HFFc6 (cell line): ENCODE data around the gene HSFX4. TPM values are rescaled to one million over a fixed set of nuclear protein-coding genes. Genes with fewer than 3 reads are reported as not detected.
"Not testable (repeated sequence)": the region's sequence is repeated elsewhere in the genome, so short reads cannot be mapped to it uniquely, and the experiment has no call there.

ENCODE experiments used
- DNase-seq: peaks from one replicate; pipeline ENCODE4 v3.0.0-alpha.2; 2018
- H3K27ac Mint-ChIP-seq: 2 replicates; pipeline ENCODE4 v1.8.0; 2020; ENCODE audit warnings: mild to moderate bottlenecking, mixed read lengths
- H3K27me3 Mint-ChIP-seq: 2 replicates; pipeline ENCODE4 v1.8.0; 2021; ENCODE audit warnings: mild to moderate bottlenecking, moderate library complexity, mixed read lengths; ENCODE audit not compliant: insufficient read depth
- H3K36me3 Mint-ChIP-seq: 2 replicates; pipeline ENCODE4 v1.8.0; 2021; ENCODE audit warnings: low read depth, mixed read lengths
- H3K4me1 Mint-ChIP-seq: 2 replicates; pipeline ENCODE4 v1.8.0; 2020; ENCODE audit warnings: low read depth, mixed read lengths
- H3K4me3 Mint-ChIP-seq: 2 replicates; pipeline ENCODE4 v1.8.0; 2020; ENCODE audit warnings: mild to moderate bottlenecking, moderate library complexity, mixed read lengths
- H3K9me3 Mint-ChIP-seq: 2 replicates; pipeline ENCODE4 v1.8.0; 2020; ENCODE audit warnings: mild to moderate bottlenecking, mixed read lengths
- CTCF ChIP-seq: fragments of 200-600 bp; sonication (generic); IDR thresholded peaks from 2 replicates; pipeline ENCODE4 v1.5.0; 2021; ENCODE audit warnings: antibody characterized with exemption, mild to moderate bottlenecking
- total RNA-seq, 6 experiments: library from RNA; stranded (reverse); fragmentation: NEBNext Ultra II Directional; extraction: Animal tissue kit (Norgen Biotek cat#: 25700); gene quantifications; 2 replicates in 1 of 6; 3 replicates in 5 of 6; pipeline ENCODE4 v1.2.3, GENCODE V29; 2021

The HSFX4 gene
- total RNA-seq, 6 experiments from 2014 or later = not detected

GRCh38 chrX:149939655-149939904 lies 10.2 kb downstream of the HSFX4 start:
- Mint-ChIP-seq H3K4me3 (peak overlapping the region; percentile 91), H3K27me3 (no peaks in the 10 kb centered on the region), H3K27ac (peak overlapping the region; percentile 98), H3K9me3 (no peaks in the 10 kb centered on the region), H3K36me3 (no peaks in the 10 kb centered on the region), H3K4me1 (no peaks in the 10 kb centered on the region)
- no peak for TF ChIP-seq CTCF
- DNase-seq = no peak

- no peak for TF ChIP-seq CTCF
- peak; percentile 96 for DNase-seq
Observed at GRCh38 chrX:149939905-149940673, 10.7 kb downstream of the HSFX4 start.

GRCh38 chrX:149940674-149941024 lies 11.3 kb downstream of the HSFX4 start:
- peak; percentile 68 for TF ChIP-seq CTCF
- H3K4me3 Mint-ChIP-seq = peak overlapping the region; percentile 91
- not testable (repeated sequence) for H3K4me1 Mint-ChIP-seq, DNase-seq, H3K27me3 Mint-ChIP-seq, H3K36me3 Mint-ChIP-seq, H3K9me3 Mint-ChIP-seq
- peak overlapping the region; percentile 43 for H3K27ac Mint-ChIP-seq

More at GRCh38 chrX:149939905-149940673, 10.7 kb downstream of the HSFX4 start:
- H3K4me1 Mint-ChIP-seq = no peaks in the 10 kb centered on the region
- no peaks in the 10 kb centered on the region for H3K27me3 Mint-ChIP-seq
- no peaks in the 10 kb centered on the region for H3K9me3 Mint-ChIP-seq
- peak overlapping the region; percentile 98 for H3K27ac Mint-ChIP-seq
- H3K4me3 Mint-ChIP-seq = peak overlapping the region; percentile 91
- no peaks in the 10 kb centered on the region for H3K36me3 Mint-ChIP-seq

GRCh38 chrX:149945087-149945670 lies 15.8 kb downstream of the HSFX4 start:
- H3K9me3 Mint-ChIP-seq, H3K36me3 Mint-ChIP-seq, H3K4me1 Mint-ChIP-seq, H3K27me3 Mint-ChIP-seq, H3K4me3 Mint-ChIP-seq, H3K27ac Mint-ChIP-seq, DNase-seq: not testable (repeated sequence)

- H3K4me1 Mint-ChIP-seq, H3K36me3 Mint-ChIP-seq, H3K27ac Mint-ChIP-seq, H3K27me3 Mint-ChIP-seq, DNase-seq, H3K9me3 Mint-ChIP-seq, H3K4me3 Mint-ChIP-seq: not testable (repeated sequence)
Observed at GRCh38 chrX:149945820-149946219, 16.4 kb downstream of the HSFX4 start.

GRCh38 chrX:149946932-149947331 lies 17.6 kb downstream of the HSFX4 start:
- not testable (repeated sequence) for H3K4me3 Mint-ChIP-seq, H3K9me3 Mint-ChIP-seq, H3K27me3 Mint-ChIP-seq

GRCh38 chrX:149948016-149948415 lies 18.6 kb downstream of the HSFX4 start:
- Mint-ChIP-seq H3K27ac (no peak overlapping the region), H3K4me3 (no peak overlapping the region), H3K36me3 (no peaks in the 10 kb centered on the region), H3K4me1 (peaks cover 10% of the 10 kb centered on the region), H3K9me3 (no peaks in the 10 kb centered on the region), H3K27me3 (no peaks in the 10 kb centered on the region)
- no peak for DNase-seq
- TF ChIP-seq CTCF = no peak

More at GRCh38 chrX:149946932-149947331, 17.6 kb downstream of the HSFX4 start:
- DNase-seq, H3K4me1 Mint-ChIP-seq, H3K36me3 Mint-ChIP-seq, H3K27ac Mint-ChIP-seq: not testable (repeated sequence)
